GM21360 (cell line): Measurements from ENCODE around the gene IL1R1.

Experiments used
- ATAC-seq: cut with Tn5 transposase; IDR thresholded peaks from one replicate; pipeline ENCODE4 v1.9.1; 2021; ENCODE audit warnings: mild to moderate bottlenecking, moderate library complexity; ENCODE audit not compliant: unreplicated experiment

Gene IL1R1

GRCh38 chr2:102137138-102137537 is 5.4 kb upstream of the IL1R1 start:
- no peak for ATAC-seq

GRCh38 chr2:102138331-102138730 is 4.2 kb upstream of the IL1R1 start:
- ATAC-seq: no peak

- no peak for ATAC-seq
Measured at GRCh38 chr2:102139851-102140250, 2.7 kb upstream of the IL1R1 start.

GRCh38 chr2:102140377-102140776 is 2.2 kb upstream of the IL1R1 start:
- no peak for ATAC-seq

- ATAC-seq: no peak
Measured at GRCh38 chr2:102141011-102141943, 1.3 kb upstream of the IL1R1 start.

GRCh38 chr2:102142829-102143449 is 393 bp downstream of the IL1R1 start:
- no peak for ATAC-seq

- no peak for ATAC-seq
Measured at GRCh38 chr2:102143450-102143985, 972 bp downstream of the IL1R1 start.

- ATAC-seq: no peak
Measured at GRCh38 chr2:102144128-102144527, 1.6 kb downstream of the IL1R1 start.

GRCh38 chr2:102145107-102145506 is 2.6 kb downstream of the IL1R1 start:
- ATAC-seq: no peak

GRCh38 chr2:102145934-102146333 is 3.4 kb downstream of the IL1R1 start:
- no peak for ATAC-seq

GRCh38 chr2:102147935-102148334 is 5.4 kb downstream of the IL1R1 start:
- no peak for ATAC-seq

- no peak for ATAC-seq
Measured at GRCh38 chr2:102149243-102149642, 6.7 kb downstream of the IL1R1 start.

GRCh38 chr2:102149644-102150455 is 7.3 kb downstream of the IL1R1 start:
- ATAC-seq: no peak

GRCh38 chr2:102154364-102154763 is 11.8 kb downstream of the IL1R1 start:
- ATAC-seq: no peak

- ATAC-seq: no peak
Measured at GRCh38 chr2:102154946-102155702, 12.6 kb downstream of the IL1R1 start.

- no peak for ATAC-seq
Measured at GRCh38 chr2:102155703-102156515, 13.4 kb downstream of the IL1R1 start.

- ATAC-seq: no peak
Measured at GRCh38 chr2:102158011-102158755, 15.6 kb downstream of the IL1R1 start.

- ATAC-seq: no peak
Measured at GRCh38 chr2:102159295-102159694, 16.7 kb downstream of the IL1R1 start.
